A549 treated with Hydrocortisone at 1 μM for 4 hours (cell line): ENCODE results near the gene GTPBP4. TPM values are rescaled to one million over a fixed set of nuclear protein-coding genes. Genes with fewer than 3 reads are reported as not detected.

Source experiments
- total RNA-seq: library from RNA; stranded (reverse); fragments of 200-300 nt; extraction: Qiagen RNA extraction; gene quantifications from 5 replicates; pipeline ENCODE4 v1.2.3, GENCODE V29; 2022

Gene GTPBP4
- 97.8 to 115 TPM (median 106 TPM) in 5 replicates for total RNA-seq

DNA sequence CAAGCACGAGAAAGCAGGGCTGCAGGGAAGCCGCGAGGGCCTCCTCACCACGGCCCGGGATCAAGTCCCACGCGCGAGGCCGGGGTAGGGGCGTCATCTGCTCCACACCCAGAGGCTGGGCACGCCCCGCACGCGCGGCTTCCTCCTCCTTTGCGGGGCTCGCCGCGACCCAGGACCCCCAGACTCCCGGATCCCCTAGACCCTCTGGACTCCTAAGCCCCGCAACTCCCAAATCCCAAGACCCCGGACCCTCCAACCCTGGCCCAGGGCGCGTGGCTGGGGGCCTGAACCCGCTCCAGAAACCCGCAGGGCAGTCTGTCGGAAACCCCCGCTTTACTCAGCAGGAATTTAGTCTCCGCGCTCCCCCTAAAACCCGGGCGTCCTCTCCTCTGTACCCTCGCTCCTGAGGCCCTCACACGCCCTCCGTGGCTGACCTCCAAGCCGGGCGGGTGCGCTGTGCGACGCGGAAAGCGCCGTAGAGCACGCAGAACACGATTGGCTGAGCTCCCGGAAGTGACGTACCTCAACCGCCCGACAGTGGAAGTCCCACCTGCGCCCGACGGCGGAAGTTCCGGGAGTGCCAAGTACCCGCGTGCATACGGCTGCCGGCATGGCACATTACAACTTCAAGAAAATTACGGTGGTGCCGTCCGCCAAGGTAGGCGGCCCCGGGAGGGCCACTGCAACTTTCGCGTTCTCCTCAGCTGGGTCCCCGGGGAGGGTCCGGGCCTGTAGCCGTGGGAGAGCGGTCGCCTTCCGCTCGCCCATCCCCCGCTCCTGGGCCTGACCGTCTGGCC is at the start of gene GTPBP4:
TSS of gene GTPBP4 (plus strand) at position 565 of the 797 bp plus-strand sequence. CDS start at position 611, 46 bp downstream.

GRCh38 chr10:1025683-1026082 is 37.4 kb downstream of the GTPBP4 start, which contains the start of gene IDI2:
TSS of gene IDI2 (minus strand) at chr10:1025859. CDS start at chr10:1024723, 1,136 bp downstream.

DNA sequence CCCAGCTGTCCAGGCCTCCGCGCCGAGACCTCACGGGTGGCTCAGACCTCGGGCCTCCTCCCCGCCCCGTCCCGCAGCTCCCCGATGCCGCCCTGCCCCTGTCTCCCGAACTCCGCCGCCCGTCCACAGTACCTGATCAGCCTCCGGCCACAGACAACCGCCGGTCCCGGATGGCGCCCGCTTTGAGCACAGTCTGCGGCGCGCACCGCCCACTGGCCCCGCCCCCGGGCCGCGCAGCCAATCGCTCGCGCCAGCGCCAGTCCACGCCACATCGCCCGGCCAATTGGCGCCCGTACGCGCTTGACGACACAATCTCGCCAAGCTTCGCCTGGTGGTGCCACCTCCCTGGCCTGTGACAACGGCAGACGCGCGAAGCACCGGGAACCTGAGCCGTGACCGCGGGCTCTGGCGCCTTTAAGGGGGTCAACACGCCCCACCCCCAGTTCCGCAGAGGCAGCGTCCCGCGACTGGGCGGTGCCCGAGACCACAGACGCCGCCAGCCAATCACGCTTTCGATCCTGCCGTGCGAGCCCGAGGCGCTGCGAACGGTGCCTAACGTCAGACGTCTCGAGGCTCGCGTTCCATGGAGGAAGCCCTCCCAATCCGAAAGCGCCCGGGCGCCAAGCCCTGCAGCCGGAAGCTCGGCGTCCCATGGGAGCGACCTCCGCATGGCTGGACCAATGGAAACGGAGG is 60.6 kb downstream of the GTPBP4 start, which contains the start of gene IDI1:
TSS of gene IDI1 (minus strand) at position 388 of the 693 bp plus-strand sequence. CDS start at position 272, 116 bp downstream.

DNA sequence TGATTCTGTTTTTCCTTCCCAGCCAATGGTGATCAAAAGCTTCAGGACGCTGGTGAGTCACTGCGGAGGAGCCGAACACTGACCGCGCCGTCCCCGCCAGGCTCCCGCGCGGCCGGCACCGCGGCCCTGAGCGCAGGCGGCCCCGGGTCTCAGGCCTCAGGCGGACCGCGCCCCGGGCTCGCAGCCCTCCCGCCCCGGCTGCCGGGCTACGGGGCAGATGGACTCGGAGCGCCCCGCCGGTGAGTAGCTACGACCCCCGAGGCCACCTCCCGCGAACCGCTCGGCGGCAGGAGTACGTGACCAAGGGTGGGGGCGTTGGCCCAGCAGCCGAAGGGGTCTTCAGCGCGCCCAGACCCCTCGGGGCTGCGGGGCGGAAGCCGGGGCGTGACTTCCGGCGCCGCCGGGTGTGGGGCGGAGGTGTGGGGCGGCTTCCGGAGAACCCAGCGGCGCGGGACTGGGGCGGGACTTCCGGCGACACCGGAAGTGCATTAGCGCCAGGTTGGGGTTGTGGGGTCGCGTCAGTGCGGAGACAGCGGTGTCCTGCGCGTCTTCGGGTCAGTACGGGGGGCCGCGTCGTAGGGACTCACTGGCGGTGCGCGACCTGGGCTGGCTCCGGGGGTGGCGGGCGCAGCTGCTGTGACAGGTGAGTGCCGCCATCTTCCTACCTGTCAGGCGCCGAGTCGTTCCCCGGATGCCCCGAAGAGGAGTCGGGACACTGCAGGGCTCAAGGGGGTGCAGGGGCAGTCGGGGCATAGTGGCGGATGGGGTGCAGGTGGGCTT is 68.3 kb downstream of the GTPBP4 start, which contains the start of gene WDR37:
TSS of gene WDR37 (plus strand) at position 60 of the 780 bp plus-strand sequence. CDS start 15,771 bp downstream, outside the sequence.

Other genes with a start within 250 kb of the GTPBP4 start
- 31.9 to 47.1 TPM (median 38.5 TPM) in 5 replicates for gene LARP4B, start 56.7 kb upstream of the GTPBP4 start, total RNA-seq
- 0.06 TPM in 1 of 5 replicates, not detected in the others for gene IDI2, start 37.4 kb downstream of the GTPBP4 start, total RNA-seq
- 32.1 to 39.7 TPM (median 35.1 TPM) in 5 replicates for gene IDI1, start 60.7 kb downstream of the GTPBP4 start, total RNA-seq
- 7.9 to 9.1 TPM (median 8.4 TPM) in 5 replicates for gene WDR37, start 68.0 kb downstream of the GTPBP4 start, total RNA-seq